ENCODE results near the gene TRAPPC3L.

GRCh38 chr6:116483616-116484015, 61.9 kb downstream of the TRAPPC3L start:
- TF ChIP-seq CTCF (conservative IDR thresholded peaks at IDR 0.05; ENCODE audit: low read depth, low read length): no peak
- TF ChIP-seq EZH2 (IDR thresholded peaks at IDR 0.05; ENCODE audit: borderline replicate concordance, low read depth, low read length, poor library complexity, severe bottlenecking): no peak

Measured in A673 (cell line).